ENCODE data around the gene RANGAP1.

DNA sequence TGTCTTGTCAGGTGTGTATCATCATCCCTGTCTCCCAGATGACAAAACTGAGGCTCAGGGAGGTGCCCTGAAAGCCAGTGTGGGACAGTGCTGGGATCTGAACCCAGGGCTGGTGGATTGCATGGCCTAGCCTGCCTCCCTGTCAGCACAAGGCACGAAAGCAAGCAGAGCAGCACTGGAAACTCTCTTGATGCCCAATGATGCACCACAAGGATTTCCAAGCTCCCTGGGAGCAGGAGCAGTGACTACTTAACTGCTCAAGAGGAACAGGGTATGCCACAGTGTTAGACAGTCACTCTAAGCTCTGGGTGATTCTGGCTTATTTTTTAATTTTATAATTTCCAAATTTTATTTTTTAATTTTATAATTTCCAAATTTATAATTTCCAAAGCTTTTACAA is 24.3 kb upstream of the RANGAP1 start:
- TF ChIP-seq, protein P1, sequence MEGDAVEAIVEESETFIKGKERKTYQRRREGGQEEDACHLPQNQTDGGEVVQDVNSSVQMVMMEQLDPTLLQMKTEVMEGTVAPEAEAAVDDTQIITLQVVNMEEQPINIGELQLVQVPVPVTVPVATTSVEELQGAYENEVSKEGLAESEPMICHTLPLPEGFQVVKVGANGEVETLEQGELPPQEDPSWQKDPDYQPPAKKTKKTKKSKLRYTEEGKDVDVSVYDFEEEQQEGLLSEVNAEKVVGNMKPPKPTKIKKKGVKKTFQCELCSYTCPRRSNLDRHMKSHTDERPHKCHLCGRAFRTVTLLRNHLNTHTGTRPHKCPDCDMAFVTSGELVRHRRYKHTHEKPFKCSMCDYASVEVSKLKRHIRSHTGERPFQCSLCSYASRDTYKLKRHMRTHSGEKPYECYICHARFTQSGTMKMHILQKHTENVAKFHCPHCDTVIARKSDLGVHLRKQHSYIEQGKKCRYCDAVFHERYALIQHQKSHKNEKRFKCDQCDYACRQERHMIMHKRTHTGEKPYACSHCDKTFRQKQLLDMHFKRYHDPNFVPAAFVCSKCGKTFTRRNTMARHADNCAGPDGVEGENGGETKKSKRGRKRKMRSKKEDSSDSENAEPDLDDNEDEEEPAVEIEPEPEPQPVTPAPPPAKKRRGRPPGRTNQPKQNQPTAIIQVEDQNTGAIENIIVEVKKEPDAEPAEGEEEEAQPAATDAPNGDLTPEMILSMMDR (IDR thresholded peaks at IDR 0.05): no peak
- TF ChIP-seq POLR2A (IDR thresholded peaks at IDR 0.05) (no peak), POLR2AphosphoS5 (IDR thresholded peaks at IDR 0.05) (no peak), EP300 (IDR thresholded peaks at IDR 0.05; ENCODE audit: low read depth) (no peak)

Data from transverse colon (tissue), 4 donors.